GM12865 (cell line): Measurements from ENCODE around the gene TMEM119.
A peak's percentile ranks its signal among the peaks of the same experiment; 100 is the strongest.

Source experiments
- DNase-seq: peaks from one replicate; pipeline ENCODE4 v3.0.0; 2010; ENCODE audit warnings: low read depth
- H3K4me3 ChIP-seq: 2 replicates; pipeline ENCODE4 v1.5.1; 2011; ENCODE audit warnings: mild to moderate bottlenecking, low read depth, low read length, control low read depth
- TF ChIP-seq, protein P1 (sequence below): IDR thresholded peaks from 2 replicates; pipeline ENCODE4 v1.5.1; 2011; ENCODE audit warnings: low read length, control low read depth, low read depth, inconsistent platforms; ENCODE audit not compliant: insufficient read depth; ENCODE audit errors: missing control alignments

Gene TMEM119

DNA sequence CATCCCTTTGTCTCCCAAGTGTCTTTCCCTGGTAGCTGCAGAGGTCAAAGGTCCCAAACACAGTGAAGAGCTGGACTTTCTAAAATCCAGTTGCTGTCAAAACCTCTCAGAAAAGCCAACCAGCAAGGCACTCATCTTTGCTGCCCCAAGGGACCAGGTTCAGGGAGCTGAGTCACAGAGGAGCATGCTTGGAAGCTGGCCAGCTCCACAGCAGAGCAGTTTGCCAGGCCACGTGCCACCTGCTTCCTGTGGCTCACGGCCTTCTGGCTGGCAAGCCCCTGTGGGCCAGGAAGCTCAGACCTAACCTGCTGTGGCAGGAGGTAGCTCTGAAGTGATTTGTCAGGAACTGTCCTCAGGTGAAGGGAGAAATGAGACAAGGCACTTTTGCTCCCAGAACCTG, 31.9 kb downstream of the TMEM119 start:
- peak; percentile 91 for DNase-seq
- TF ChIP-seq, protein P1, sequence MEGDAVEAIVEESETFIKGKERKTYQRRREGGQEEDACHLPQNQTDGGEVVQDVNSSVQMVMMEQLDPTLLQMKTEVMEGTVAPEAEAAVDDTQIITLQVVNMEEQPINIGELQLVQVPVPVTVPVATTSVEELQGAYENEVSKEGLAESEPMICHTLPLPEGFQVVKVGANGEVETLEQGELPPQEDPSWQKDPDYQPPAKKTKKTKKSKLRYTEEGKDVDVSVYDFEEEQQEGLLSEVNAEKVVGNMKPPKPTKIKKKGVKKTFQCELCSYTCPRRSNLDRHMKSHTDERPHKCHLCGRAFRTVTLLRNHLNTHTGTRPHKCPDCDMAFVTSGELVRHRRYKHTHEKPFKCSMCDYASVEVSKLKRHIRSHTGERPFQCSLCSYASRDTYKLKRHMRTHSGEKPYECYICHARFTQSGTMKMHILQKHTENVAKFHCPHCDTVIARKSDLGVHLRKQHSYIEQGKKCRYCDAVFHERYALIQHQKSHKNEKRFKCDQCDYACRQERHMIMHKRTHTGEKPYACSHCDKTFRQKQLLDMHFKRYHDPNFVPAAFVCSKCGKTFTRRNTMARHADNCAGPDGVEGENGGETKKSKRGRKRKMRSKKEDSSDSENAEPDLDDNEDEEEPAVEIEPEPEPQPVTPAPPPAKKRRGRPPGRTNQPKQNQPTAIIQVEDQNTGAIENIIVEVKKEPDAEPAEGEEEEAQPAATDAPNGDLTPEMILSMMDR = no peak
- peak overlapping the region; percentile 42 for H3K4me3 ChIP-seq

DNA sequence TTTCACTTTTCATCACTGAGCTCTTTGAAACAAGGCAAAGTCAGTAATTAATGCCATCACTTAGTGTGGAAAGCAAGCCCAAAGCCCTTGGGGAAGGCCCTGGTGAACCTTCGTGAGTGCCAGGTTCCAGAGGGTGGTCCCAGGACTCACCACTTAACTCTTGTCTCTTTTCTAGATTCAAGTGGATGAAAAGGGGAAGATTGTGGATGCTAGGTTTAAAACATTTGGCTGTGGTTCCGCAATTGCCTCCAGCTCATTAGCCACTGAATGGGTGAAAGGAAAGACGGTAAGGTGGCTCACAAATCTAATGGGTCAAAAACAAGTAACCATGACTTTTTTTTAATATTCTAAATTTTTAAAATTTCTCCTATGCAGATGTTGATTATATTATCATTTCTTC, 32.7 kb downstream of the TMEM119 start:
- no peak overlapping the region; the same call in 1 of the 2 replicates for H3K4me3 ChIP-seq
- TF ChIP-seq, protein P1 = no peak
- no peak for DNase-seq

DNA sequence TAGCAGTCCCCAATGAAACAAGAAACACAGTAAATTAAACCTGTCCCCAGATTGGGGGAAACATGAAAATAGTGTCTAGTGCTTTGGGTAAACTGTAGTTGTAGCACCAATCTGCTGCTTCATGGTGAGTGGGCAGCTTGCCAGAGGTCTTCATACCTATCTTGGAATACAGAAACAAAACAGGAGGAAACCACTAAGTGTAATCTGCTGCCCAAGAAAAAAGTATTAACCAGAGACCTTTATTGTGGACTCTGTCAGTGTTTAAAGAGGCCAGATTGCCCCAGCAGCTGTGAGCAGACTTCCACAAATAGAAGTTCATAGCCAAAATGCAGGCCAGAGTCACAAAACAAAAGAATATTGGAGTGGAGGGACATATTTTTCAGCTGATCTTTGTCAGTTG, 33.2 kb downstream of the TMEM119 start:
- no peak overlapping the region for H3K4me3 ChIP-seq
- DNase-seq = no peak
- TF ChIP-seq, protein P1 = no peak

DNA sequence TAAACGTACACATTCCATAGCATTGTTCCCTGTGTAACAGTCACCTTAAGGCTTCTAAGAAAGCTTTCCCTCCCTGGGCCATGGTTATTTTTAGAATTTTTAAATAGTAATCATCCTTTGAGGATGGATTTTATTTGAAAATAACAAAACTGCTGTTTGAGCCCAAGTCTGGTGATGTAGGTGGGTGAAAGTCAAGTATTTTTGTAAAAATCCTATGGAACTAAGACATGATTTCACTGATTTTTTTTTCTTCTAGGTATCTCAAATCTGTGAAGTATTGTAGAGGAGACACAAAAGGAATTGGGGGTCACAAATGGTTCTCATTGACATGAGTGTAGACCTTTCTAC, 34.1 kb downstream of the TMEM119 start:
- H3K4me3 ChIP-seq = peak overlapping the region; percentile 99
- TF ChIP-seq, protein P1 = no peak
- DNase-seq = no peak

DNA sequence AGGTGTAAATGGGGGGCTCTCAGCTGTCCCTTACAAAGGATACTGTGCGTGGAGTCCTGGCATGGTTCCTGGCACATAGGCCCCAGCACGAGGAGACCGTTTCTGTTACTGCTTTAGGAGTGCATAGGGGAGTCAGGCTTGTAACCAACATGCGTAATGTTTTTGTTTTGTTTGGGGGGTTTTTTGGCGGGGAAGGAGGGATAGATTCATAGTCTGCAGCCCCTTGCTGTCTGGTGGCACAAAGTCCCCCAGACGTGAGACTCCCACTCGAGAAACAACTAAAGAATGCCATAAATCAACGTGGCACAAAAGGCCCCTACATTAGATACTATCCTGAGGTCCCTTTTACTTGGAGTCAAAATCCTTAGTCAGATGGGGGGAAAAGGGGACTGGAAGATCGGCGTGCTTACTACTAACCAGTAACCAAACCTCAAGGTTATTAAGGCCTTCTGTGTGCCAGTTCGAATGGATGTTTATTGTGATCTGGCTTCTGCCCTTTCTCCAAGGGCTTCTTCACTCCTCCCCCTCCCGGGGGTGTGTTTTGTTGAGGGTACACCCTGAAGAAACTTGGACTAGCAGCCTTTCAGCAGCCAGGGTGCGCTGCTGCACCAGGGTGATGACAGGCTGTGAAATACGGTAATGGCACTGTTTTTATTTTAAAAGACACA, 34.6 kb downstream of the TMEM119 start:
- peak; percentile 93 for DNase-seq
- peak overlapping the region; percentile 99 for H3K4me3 ChIP-seq
- TF ChIP-seq, protein P1 = peak; percentile 86

DNA sequence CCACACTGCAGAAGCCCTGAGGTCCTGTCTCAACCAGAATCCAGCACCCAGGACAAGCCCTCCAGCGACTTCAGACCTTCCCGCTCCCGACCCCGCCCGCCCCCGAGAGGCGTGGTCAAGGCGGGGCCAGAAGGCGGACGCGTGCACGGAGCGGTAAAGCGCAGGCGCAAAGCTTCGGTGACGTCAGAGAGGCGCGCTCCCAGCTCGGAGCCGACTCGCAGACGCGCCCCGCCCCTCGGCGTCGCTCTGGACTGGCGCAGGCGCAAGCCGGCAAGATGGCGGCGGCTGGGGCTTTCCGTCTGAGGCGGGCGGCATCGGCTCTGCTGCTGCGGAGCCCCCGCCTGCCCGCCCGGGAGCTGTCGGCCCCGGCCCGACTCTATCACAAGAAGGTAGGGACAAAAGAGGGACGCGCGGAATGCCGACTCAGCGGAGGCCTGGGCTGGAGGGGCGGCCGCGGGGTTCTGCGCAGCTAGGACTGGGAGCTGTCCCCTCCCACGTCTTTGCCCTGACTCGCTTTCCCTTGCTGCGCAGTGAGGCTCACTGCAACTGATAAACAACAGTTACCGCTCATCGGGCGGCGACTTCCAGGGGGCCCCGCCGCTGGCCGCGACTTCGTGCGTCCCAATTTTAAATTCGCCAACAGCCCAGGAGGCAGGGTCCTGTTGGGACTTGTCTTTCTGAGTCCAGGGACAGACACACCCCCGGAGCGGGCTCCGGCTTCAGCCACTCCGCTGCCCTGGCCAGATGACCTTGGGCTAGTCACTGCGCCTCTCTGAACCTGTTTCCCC, 35.3 kb downstream of the TMEM119 start, which contains the start of gene ISCU:
Gene ISCU, plus strand, starts transcription at position 249 of the 788 bp plus-strand sequence. Its CDS starts 27 bp downstream, at position 276.
- H3K4me3 ChIP-seq = peak within 1 kb of the TSS; percentile 99
- TF ChIP-seq, protein P1 = no peak
- peak; percentile 99 for DNase-seq

DNA sequence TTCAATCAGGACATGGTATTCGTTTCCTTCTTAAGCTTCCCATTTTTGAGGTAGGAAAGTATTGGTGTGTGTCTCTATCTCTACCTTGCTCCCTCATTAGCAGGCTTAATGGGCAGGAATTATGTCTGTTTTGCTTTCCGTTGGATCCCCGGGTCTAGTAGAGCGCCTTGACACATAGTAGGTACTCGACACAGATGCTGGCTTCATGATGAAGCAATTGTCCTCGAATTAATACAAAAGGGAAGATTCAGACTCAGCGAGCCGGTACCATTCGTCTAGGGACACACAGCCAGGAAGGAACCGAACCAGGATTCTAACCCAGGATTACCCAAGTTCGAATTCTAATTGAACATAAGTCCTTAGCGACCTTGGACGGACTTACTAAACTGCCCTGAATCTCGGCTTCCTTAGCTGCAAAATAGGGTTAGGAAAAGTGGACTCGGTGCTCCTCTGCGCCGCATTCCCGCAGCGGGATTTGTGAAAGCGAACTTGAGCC, 36.0 kb downstream of the TMEM119 start:
- no peak for DNase-seq
- TF ChIP-seq, protein P1 = no peak
- peak overlapping the region; percentile 92 for H3K4me3 ChIP-seq
